ENCODE results near the gene ST3GAL2.
A peak's percentile ranks its signal among the peaks of the same experiment; 100 is the strongest.

The ST3GAL2 gene

GRCh38 chr16:70331588-70332358 lies 107.1 kb downstream of the ST3GAL2 start:
- no peaks in the 10 kb centered on the region for H3K4me1 ChIP-seq (ENCODE audit: low read length)
- no peak overlapping the region for H3K27ac ChIP-seq (ENCODE audit: low read length)
- H3K27me3 ChIP-seq (replicated peaks; ENCODE audit: insufficient read depth, low read length) = no peaks in the 10 kb centered on the region
- no peaks in the 10 kb centered on the region for H3K9me2 ChIP-seq (replicated peaks; ENCODE audit: insufficient read depth, low read length)
- H3K36me3 ChIP-seq (replicated peaks; ENCODE audit: insufficient read depth, low read length) = no peaks in the 10 kb centered on the region
- no peak overlapping the region for H3K9ac ChIP-seq (ENCODE audit: low read length)
- no peak for DNase-seq
- H3K79me2 ChIP-seq (ENCODE audit: low read length) = no peaks in the 10 kb centered on the region
- no peaks in the 10 kb centered on the region for H3F3A ChIP-seq (ENCODE audit: insufficient read depth, low read length)
- H2AFZ ChIP-seq (ENCODE audit: low read length) = no peak overlapping the region
- no peaks in the 10 kb centered on the region for H4K20me1 ChIP-seq (ENCODE audit: insufficient read depth, low read length)
- TF ChIP-seq CTCF (IDR thresholded peaks at IDR 0.05; ENCODE audit: low read length) (peak; percentile 44), EZH2phosphoT487 (IDR thresholded peaks at IDR 0.05; ENCODE audit: low read length) (no peak), EZH2 (optimal IDR thresholded peaks at IDR 0.05; ENCODE audit: low read depth, low read length) (no peak)
- H3K9me3 ChIP-seq (replicated peaks; ENCODE audit: insufficient read depth, low read length) = no peaks in the 10 kb centered on the region
- H3K4me2 ChIP-seq (ENCODE audit: low read depth, low read length) = no peak overlapping the region
- no peak overlapping the region for H3K4me3 ChIP-seq (ENCODE audit: low read length)

- no peak for TF ChIP-seq CTCF (IDR thresholded peaks at IDR 0.05; ENCODE audit: low read length)
- no peak for TF ChIP-seq EZH2phosphoT487 (IDR thresholded peaks at IDR 0.05; ENCODE audit: low read length)
- no peak for TF ChIP-seq EZH2 (optimal IDR thresholded peaks at IDR 0.05; ENCODE audit: low read depth, low read length)
- no peaks in the 10 kb centered on the region for H3K36me3 ChIP-seq (replicated peaks; ENCODE audit: insufficient read depth, low read length)
- H3F3A ChIP-seq (ENCODE audit: insufficient read depth, low read length) = no peaks in the 10 kb centered on the region
Observed at GRCh38 chr16:70331091-70331490, 107.8 kb downstream of the ST3GAL2 start.

More at GRCh38 chr16:70331091-70331490, 107.8 kb downstream of the ST3GAL2 start:
- no peaks in the 10 kb centered on the region for H3K79me2 ChIP-seq (ENCODE audit: low read length)
- H3K4me3 ChIP-seq (ENCODE audit: low read length) = no peak overlapping the region
- H3K9me3 ChIP-seq (replicated peaks; ENCODE audit: insufficient read depth, low read length) = no peaks in the 10 kb centered on the region
- H3K4me2 ChIP-seq (ENCODE audit: low read depth, low read length) = no peak overlapping the region
- no peaks in the 10 kb centered on the region for H3K9me2 ChIP-seq (replicated peaks; ENCODE audit: insufficient read depth, low read length)
- H3K27ac ChIP-seq (ENCODE audit: low read length) = no peak overlapping the region
- no peak overlapping the region for H3K9ac ChIP-seq (ENCODE audit: low read length)
- no peaks in the 10 kb centered on the region for H3K4me1 ChIP-seq (ENCODE audit: low read length)
- no peak overlapping the region for H2AFZ ChIP-seq (ENCODE audit: low read length)
- no peak for DNase-seq
- no peaks in the 10 kb centered on the region for H4K20me1 ChIP-seq (ENCODE audit: insufficient read depth, low read length)
- no peaks in the 10 kb centered on the region for H3K27me3 ChIP-seq (replicated peaks; ENCODE audit: insufficient read depth, low read length)

Data from MM.1S (cell line).